GM12801 (cell line): Measurements from ENCODE around the gene GPR108.

Source experiments
- TF ChIP-seq, protein P1 (sequence below): IDR thresholded peaks from one replicate; pipeline ENCODE4 v1.5.1; 2011; ENCODE audit warnings: control low read depth; ENCODE audit not compliant: insufficient read length; ENCODE audit errors: extremely low read depth

Gene GPR108

GRCh38 chr19:6690160-6690885, 47.1 kb downstream of the GPR108 start:
- TF ChIP-seq, protein P1, sequence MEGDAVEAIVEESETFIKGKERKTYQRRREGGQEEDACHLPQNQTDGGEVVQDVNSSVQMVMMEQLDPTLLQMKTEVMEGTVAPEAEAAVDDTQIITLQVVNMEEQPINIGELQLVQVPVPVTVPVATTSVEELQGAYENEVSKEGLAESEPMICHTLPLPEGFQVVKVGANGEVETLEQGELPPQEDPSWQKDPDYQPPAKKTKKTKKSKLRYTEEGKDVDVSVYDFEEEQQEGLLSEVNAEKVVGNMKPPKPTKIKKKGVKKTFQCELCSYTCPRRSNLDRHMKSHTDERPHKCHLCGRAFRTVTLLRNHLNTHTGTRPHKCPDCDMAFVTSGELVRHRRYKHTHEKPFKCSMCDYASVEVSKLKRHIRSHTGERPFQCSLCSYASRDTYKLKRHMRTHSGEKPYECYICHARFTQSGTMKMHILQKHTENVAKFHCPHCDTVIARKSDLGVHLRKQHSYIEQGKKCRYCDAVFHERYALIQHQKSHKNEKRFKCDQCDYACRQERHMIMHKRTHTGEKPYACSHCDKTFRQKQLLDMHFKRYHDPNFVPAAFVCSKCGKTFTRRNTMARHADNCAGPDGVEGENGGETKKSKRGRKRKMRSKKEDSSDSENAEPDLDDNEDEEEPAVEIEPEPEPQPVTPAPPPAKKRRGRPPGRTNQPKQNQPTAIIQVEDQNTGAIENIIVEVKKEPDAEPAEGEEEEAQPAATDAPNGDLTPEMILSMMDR, result no peak

GRCh38 chr19:6687114-6687513, 50.3 kb downstream of the GPR108 start:
- TF ChIP-seq, protein P1, result no peak

DNA sequence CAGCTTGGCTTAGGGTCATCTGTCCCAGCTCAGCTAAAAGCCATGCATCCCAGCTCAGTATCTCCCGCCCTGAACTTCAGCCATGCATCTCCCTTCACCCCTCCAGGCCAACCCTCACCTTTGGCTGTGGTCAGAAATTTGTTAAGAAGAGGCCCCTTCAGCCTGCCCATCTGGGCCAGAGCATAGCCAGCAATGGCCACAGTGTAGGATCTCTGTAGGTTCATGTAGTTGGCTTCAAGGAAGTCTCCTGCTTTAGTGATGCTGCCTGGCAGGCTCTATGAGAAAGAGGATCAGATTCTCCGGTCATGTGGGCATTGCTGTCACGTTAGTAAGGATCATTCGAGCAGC, 50.8 kb downstream of the GPR108 start:
- TF ChIP-seq, protein P1, result no peak

GRCh38 chr19:6685962-6686627, 51.3 kb downstream of the GPR108 start:
- TF ChIP-seq, protein P1, result no peak

DNA sequence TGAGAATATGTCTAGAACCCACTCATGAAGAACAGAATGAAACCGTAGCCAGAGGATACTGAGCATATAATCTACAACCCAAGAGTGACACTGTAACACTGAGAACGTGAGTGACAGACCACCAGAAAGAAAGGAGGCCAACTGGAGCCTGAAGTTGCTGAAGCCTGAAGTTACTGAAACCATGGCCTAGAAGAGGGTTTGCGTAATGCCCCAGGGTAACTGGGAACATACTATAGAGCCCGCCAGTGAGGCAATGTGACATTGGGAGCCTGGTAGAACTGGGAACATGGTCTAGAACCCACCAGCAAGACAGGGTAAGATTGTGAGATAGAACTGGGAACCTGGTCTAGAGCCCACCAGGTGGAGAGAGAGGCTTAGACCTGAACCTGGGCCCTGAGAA, 51.9 kb downstream of the GPR108 start:
- TF ChIP-seq, protein P1, result no peak

DNA sequence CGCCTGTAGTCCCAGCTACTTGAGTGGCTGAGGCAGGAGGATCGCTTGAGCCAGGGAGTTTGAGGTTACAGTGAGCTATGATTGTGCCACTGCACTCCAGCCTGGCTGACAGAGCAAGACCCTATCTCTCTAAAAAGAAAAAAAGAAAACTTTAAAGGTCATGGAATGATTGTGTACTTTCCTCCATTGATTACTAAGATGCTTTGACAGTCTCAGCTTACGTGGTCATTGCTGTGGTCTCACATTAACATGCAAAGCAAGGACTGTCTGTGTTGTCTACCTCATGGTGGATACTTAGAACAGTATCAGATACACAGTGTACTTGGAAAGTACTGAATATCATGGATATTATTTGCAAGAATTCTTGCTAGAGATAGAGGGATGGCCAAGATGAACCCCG, 53.4 kb downstream of the GPR108 start:
- TF ChIP-seq, protein P1, result no peak

GRCh38 chr19:6682607-6683128, 54.7 kb downstream of the GPR108 start:
- TF ChIP-seq, protein P1, result no peak
